Psoas muscle (tissue), 8 donors: ENCODE data around the gene C14orf119. TPM values are rescaled to one million over a fixed set of nuclear protein-coding genes. Genes with fewer than 3 reads are reported as not detected.

Experiments
- ATAC-seq, 4 donors: fragments of 200-7000 bp; cut with Tn5 transposase; one replicate each; pipeline ENCODE4 v1.9.1; 2020; ENCODE audit warnings: moderate library complexity in 3 of 4, mild to moderate bottlenecking in 2 of 4
- DNase-seq, 2 donors: peaks; one replicate each; pipeline ENCODE4 v3.0.0-alpha.2; 2020
- H3K27ac ChIP-seq: fragments of 200-600 bp; one replicate; pipeline ENCODE4 v1.8.0; 2022
- H3K27me3 ChIP-seq, 3 donors: fragments of 200-600 bp in 1 of 3; one replicate each; pipeline versions ENCODE4 v1.6.1 to v1.8.0; 2013 to 2022; ENCODE audit warnings: low read length in 2 of 3, mild to moderate bottlenecking in 2 of 3, moderate library complexity in 1 of 3; ENCODE audit not compliant: insufficient read depth in 3 of 3
- H3K36me3 ChIP-seq, 2 donors: fragments of 200-600 bp in 1 of 2; one replicate each; pipeline versions ENCODE4 v1.6.1 to v1.8.0; 2013 to 2022; ENCODE audit warnings: low read depth in 1 of 2, mild to moderate bottlenecking in 1 of 2, moderate library complexity in 1 of 2; ENCODE audit not compliant: insufficient read depth in 1 of 2
- H3K4me1 ChIP-seq: fragments of 200-600 bp; one replicate; pipeline ENCODE4 v1.8.0; 2022
- H3K4me3 ChIP-seq: fragments of 200-600 bp; one replicate; pipeline ENCODE4 v1.8.0; 2022; ENCODE audit warnings: mild to moderate bottlenecking
- H3K9me3 ChIP-seq: fragments of 200-600 bp; one replicate; pipeline ENCODE4 v1.8.0; 2022
- WGBS, 3 donors: extraction: QIAGEN DNeasy Blood & Tissue Kit; methylation state at CpG; one replicate each; pipeline versions ENCODE4 v1.1.6 to v1.1.7; 2013; 5-methylcytosine and 5-hydroxymethylcytosine counted together
- intact Hi-C, 2 donors: fragments of 100-400 bp; cut with DNase I; formaldehyde crosslinking; loops; one replicate each; pipeline versions ENCODE4 v1.11.0 to v1.14.2; 2022
- polyA plus RNA-seq, 3 donors: library from polyadenylated mRNA; stranded (reverse); fragments of 200-250 nt; gene quantifications; one replicate each; pipeline ENCODE4 v1.2.3, GENCODE V29; 2013
- total RNA-seq, 4 donors: library from RNA; stranded (reverse); fragmentation: NEBNext Ultra II Directional in 2 of 4; extraction: Animal tissue kit (Norgen Biotek cat#: 25700) in 2 of 4; gene quantifications; one replicate each; pipeline versions ENCODE4 v1.2.1 to v1.2.4, GENCODE V29; 2021 to 2023
- TF ChIP-seq, protein P1 (sequence below): fragments of 200-600 bp; IDR thresholded peaks from one replicate; pipeline ENCODE4 v1.8.0; 2022; ENCODE audit warnings: antibody characterized with exemption
- donor health status: healthy with polysubstance abuse.
- donor health status: DM: no; HTN: no; CAD: no; lungs with moderate emphysema.
- donor health status: Bipolar disorder and iron deficiency.
- donor health status: healthy.
- donor health status: DM: yes; HTN: yes; CAD: no.
- donor health status: DM: no; HTN: no; CAD: no.
- donor health status: DM: no; HTN: no; CAD: no.
- donor health status: DM: yes; HTN: yes; CAD: no.

C14orf119 gene
- total and polyA plus RNA-seq, 7 donors = 23.2 to 65.3 (median 28.8) TPM

DNA sequence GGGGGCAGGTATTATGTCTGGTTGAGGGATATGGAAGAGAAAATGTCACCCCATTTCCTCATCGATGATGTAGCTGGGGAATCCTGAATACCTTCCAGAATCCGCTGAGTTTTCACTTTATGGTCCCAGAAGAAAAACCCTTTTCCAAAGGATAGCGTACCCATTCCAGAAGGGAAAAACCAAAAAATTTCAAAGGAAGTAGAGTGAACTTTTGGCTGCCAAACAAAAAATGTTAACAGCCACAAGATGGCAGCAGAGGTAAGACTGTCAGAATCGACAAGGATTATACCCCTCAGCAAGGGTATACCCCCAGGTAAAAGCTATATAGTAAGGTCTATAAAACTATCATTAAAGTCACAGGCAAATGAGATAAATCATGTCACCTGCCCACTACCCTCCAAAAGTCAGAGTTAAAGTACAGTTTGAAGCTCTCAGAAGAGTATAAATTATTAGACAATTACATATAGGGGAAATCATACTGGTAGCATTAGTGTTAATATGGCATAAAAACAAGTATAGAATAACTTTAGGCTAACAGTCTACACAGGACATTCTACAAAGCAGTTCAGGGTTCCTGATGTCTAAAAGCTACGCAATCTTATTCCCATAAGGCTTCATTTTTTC, 18.4 kb upstream of the C14orf119 start:
- intact Hi-C loops = no loop called here
- Histone ChIP-seq H3K4me1 (peaks cover 40% of the 10 kb centered on the region), H3K9me3 (no peaks in the 10 kb centered on the region), H3K4me3 (no peak overlapping the region), H3K36me3 (peaks cover 32 to 99% of the 10 kb centered on the region in 2 donors), H3K27ac (peak overlapping the region; percentile 72), H3K27me3 (no peaks in the 10 kb centered on the region)
- TF ChIP-seq, protein P1, sequence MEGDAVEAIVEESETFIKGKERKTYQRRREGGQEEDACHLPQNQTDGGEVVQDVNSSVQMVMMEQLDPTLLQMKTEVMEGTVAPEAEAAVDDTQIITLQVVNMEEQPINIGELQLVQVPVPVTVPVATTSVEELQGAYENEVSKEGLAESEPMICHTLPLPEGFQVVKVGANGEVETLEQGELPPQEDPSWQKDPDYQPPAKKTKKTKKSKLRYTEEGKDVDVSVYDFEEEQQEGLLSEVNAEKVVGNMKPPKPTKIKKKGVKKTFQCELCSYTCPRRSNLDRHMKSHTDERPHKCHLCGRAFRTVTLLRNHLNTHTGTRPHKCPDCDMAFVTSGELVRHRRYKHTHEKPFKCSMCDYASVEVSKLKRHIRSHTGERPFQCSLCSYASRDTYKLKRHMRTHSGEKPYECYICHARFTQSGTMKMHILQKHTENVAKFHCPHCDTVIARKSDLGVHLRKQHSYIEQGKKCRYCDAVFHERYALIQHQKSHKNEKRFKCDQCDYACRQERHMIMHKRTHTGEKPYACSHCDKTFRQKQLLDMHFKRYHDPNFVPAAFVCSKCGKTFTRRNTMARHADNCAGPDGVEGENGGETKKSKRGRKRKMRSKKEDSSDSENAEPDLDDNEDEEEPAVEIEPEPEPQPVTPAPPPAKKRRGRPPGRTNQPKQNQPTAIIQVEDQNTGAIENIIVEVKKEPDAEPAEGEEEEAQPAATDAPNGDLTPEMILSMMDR = peak; percentile 66
- 60 to 62% (median 62%) methylated on average over 5 of the region's 5 CpGs for WGBS, 3 donors
- peak in 1 of 4 donors; percentile 53 for ATAC-seq
- DNase-seq = no peak

DNA sequence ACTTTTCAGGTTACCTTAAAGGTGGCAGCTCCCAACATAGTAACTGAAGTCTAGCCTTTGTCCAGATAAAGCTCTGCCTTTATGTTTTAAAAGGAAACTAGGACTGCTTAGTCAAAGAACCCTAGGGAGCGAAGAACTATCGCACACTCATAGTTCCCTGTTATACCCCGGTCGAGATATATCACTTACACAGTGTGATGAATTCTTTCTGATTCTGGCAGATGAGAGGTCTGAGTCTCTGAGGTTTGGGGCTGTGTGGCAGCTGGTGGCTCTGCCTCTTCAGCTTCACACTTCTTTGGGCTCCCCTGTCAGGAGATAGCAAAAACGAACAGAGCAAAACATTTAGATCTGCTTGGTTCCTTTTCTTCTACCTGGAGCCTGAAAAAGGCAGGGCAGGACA, 17.3 kb upstream of the C14orf119 start:
- no peak for ATAC-seq

DNA sequence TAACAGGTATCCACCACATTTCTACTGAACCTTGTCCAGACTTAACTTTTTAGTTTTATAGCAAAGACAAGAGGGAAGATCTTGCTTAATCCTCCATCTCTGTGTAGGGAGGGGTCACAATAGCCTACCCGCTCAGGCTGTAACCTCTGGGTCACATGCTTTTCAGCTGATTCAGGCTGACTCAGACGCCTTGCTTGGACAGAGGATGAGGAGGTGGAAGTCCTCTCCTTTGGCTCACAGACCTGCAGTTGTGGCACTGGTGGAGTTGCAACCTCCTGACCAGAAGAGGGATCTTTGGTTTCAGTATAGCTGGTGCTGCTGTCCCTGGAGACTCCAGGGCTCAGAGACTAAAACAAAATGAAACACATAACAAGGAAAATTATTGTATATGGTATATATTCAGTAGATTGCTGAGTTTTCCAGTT, 16.6 kb upstream of the C14orf119 start:
- no peak overlapping the region for H3K4me3 ChIP-seq
- TF ChIP-seq, protein P1 = no peak
- ATAC-seq = peak; percentile 95 to 98 (median 98)
- peaks cover 27 to 100% of the 10 kb centered on the region in 2 donors for H3K36me3 ChIP-seq
- intact Hi-C loops = no loop called here
- WGBS, 3 donors = 14 to 39% (median 27%) methylated on average over 2 of the region's 2 CpGs
- no peaks in the 10 kb centered on the region for H3K27me3 ChIP-seq
- peaks cover 30% of the 10 kb centered on the region for H3K4me1 ChIP-seq
- peak; percentile 78 to 85 for DNase-seq
- peak overlapping the region; percentile 78 for H3K27ac ChIP-seq
- no peaks in the 10 kb centered on the region for H3K9me3 ChIP-seq

More for the DNA sequence above, 17.3 kb upstream of the C14orf119 start:
- Histone ChIP-seq H3K4me3 (no peak overlapping the region), H3K27ac (peak overlapping the region; percentile 72), H3K9me3 (no peaks in the 10 kb centered on the region), H3K27me3 (no peaks in the 10 kb centered on the region), H3K4me1 (peaks cover 30% of the 10 kb centered on the region), H3K36me3 (peaks cover 27 to 100% of the 10 kb centered on the region in 2 donors)
- TF ChIP-seq, protein P1 = no peak
- intact Hi-C loops = no loop called here
- 85 to 88% (median 86%) methylated on average over 5 of the region's 5 CpGs for WGBS, 3 donors
- DNase-seq = no peak

DNA sequence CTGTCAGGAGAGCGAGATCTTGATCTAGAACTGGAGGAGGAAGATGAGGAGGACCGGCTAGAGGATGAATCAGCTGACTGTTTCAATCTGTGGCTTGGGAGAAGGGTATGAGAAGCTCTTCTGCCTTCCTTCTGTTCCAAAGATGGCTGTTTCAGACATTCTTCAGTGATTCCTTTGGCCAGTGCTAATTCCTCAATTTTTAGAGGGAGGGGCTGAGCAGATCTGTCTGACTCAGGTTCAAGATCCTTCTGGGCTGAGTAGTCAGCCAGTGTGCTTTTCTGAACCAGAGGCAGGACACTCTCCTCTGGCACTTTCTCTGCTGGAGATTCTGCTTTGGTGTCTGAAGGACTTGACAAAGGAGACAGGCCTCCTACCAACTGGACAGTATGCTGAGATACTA, 15.6 kb upstream of the C14orf119 start:
- peaks cover 30% of the 10 kb centered on the region for H3K4me1 ChIP-seq
- intact Hi-C loops = no loop called here
- WGBS, 3 donors = 87 to 92% (median 89%) methylated on average over 2 of the region's 2 CpGs
- no peak for ATAC-seq
- H3K4me3 ChIP-seq = no peak overlapping the region
- peaks cover 27 to 100% of the 10 kb centered on the region in 2 donors for H3K36me3 ChIP-seq
- H3K27me3 ChIP-seq = no peaks in the 10 kb centered on the region
- TF ChIP-seq, protein P1 = no peak
- H3K27ac ChIP-seq = peak overlapping the region; percentile 78
- H3K9me3 ChIP-seq = no peaks in the 10 kb centered on the region
- DNase-seq = no peak

DNA sequence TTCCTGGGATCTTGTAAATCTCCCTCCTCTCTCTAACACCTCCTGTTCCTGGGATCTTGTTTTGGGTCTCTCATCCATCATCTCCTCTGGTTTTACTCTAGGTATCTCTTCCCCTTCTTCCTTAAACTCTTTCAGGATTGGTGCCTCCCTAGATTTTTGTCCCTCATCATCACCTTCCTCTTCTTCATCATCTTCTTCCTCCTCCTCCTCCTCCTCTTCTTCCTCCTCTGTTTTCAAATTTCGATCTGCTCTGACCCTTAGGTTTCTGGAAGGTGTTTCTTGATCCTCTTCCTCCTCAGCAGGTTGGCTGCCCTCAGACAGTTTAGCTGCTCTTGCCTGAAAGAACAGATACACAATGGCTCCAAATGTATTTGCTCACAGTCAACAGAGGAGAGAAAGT, 14.8 kb upstream of the C14orf119 start:
- TF ChIP-seq, protein P1 = no peak
- H3K4me1 ChIP-seq = peaks cover 30% of the 10 kb centered on the region
- intact Hi-C loops = no loop called here
- ATAC-seq = no peak
- 78 to 95% (median 86%) methylated on average over 1 of the region's 1 CpG for WGBS, 3 donors
- H3K4me3 ChIP-seq = no peak overlapping the region
- H3K27me3 ChIP-seq = no peaks in the 10 kb centered on the region
- no peak for DNase-seq
- H3K27ac ChIP-seq = no peak overlapping the region
- peaks cover 27 to 100% of the 10 kb centered on the region in 2 donors for H3K36me3 ChIP-seq
- H3K9me3 ChIP-seq = no peaks in the 10 kb centered on the region
